Measurements from ENCODE around the gene LRP8. TPM values are rescaled to one million over a fixed set of nuclear protein-coding genes. Genes with fewer than 3 reads are reported as not detected.

The LRP8 gene
- total and polyA plus RNA-seq, 2 experiments from 2014 or later, result 27.8 to 71.1 TPM

DNA sequence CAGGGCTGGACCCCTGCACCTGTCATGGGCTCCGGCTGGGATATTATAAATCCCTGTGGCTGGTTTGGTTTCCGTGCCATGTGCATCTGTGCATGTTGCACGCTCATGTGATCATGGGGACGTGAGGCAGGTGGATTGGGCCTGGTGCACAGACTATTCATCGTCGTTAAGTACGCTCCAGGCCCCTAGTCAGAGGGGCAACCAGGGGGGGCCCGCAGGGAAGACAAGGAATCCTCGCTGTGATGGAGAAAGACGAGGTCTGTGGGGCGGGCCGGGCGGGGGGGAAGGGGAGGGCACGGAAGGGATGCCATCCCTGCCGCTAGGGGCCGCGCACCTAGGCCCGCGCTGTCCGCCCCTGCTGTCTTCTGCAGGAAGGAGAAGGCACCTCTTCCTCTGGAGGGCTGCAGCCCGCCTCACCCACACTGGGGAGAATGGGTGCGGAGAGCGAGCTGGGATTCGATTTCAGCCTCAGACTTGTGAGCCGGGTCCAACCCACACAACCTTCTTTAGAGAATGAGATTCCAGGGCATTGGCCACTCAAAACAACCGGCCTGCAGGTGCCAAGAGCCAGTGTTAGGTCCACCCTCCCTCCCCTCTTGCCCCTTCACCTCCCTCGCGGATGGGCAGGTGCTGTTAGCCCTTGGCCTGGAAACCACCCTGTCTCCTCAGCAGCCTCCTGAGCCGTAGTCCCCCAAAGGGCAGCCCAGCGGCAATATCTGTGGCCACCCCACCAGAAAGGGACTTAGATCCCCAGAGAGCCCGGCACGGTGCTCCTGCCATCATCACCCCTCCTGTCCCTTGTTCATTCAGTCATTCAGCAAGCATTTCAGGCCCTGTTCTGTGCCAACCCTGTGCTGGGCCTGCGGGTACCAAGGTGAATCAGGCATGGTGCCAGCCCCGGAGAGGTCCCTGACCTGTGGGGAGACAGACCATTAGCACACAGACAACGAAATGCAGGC lies 950 bp upstream of the LRP8 start:
- Mint-ChIP-seq H3K4me3 (peak overlapping the region; percentile 97), H3K9me3 (no peaks in the 10 kb centered on the region; the same call in 2 of the 3 replicates), H3K4me1 (peaks cover 25% of the 10 kb centered on the region), H3K36me3 (ENCODE audit: low read depth) (peaks cover 38% of the 10 kb centered on the region), H3K27me3 (ENCODE audit: insufficient read depth, low read depth, poor library complexity) (peaks cover 23% of the 10 kb centered on the region), H3K27ac (no peak overlapping the region)
- TF ChIP-seq, protein P1, sequence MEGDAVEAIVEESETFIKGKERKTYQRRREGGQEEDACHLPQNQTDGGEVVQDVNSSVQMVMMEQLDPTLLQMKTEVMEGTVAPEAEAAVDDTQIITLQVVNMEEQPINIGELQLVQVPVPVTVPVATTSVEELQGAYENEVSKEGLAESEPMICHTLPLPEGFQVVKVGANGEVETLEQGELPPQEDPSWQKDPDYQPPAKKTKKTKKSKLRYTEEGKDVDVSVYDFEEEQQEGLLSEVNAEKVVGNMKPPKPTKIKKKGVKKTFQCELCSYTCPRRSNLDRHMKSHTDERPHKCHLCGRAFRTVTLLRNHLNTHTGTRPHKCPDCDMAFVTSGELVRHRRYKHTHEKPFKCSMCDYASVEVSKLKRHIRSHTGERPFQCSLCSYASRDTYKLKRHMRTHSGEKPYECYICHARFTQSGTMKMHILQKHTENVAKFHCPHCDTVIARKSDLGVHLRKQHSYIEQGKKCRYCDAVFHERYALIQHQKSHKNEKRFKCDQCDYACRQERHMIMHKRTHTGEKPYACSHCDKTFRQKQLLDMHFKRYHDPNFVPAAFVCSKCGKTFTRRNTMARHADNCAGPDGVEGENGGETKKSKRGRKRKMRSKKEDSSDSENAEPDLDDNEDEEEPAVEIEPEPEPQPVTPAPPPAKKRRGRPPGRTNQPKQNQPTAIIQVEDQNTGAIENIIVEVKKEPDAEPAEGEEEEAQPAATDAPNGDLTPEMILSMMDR (conservative IDR thresholded peaks at IDR 0.05; ENCODE audit: low read depth in 2 of 2), result peak in 1 of 2 experiments; percentile 68; a peak in 2 of 4 replicates
- TF ChIP-seq NANOG (IDR thresholded peaks at IDR 0.05; ENCODE audit: borderline replicate concordance), result no peak
- Histone ChIP-seq H3K4me2 (peak overlapping the region; percentile 96), H3F3A (replicated peaks; ENCODE audit: low read depth) (0 out of 2 replicates have a peak, but pooled peaks cover 2% of the 10 kb centered on the region), H3K4me1 (ENCODE audit: insufficient read depth) (peaks cover 11% of the 10 kb centered on the region), H3K36me3 (ENCODE audit: insufficient read depth) (peaks cover 15% of the 10 kb centered on the region), H3K79me2 (replicated peaks; ENCODE audit: insufficient read depth) (peaks cover 24% of the 10 kb centered on the region), H4K20me1 (replicated peaks; ENCODE audit: insufficient read depth) (peaks cover 12% of the 10 kb centered on the region), H3K27ac (ENCODE audit: low read depth) (no peak overlapping the region), H3K9me2 (ENCODE audit: insufficient read depth) (no peaks in the 10 kb centered on the region), H3K4me3 (peak overlapping the region; percentile 92), H3K27me3 (ENCODE audit: insufficient read depth) (no peaks in the 10 kb centered on the region), H2AFZ (peak overlapping the region; percentile 86; the same call in 1 of the 2 replicates)
- peak; percentile 74 for DNase-seq (ENCODE audit: low spot score)
- peak; percentile 37 for ATAC-seq

DNA sequence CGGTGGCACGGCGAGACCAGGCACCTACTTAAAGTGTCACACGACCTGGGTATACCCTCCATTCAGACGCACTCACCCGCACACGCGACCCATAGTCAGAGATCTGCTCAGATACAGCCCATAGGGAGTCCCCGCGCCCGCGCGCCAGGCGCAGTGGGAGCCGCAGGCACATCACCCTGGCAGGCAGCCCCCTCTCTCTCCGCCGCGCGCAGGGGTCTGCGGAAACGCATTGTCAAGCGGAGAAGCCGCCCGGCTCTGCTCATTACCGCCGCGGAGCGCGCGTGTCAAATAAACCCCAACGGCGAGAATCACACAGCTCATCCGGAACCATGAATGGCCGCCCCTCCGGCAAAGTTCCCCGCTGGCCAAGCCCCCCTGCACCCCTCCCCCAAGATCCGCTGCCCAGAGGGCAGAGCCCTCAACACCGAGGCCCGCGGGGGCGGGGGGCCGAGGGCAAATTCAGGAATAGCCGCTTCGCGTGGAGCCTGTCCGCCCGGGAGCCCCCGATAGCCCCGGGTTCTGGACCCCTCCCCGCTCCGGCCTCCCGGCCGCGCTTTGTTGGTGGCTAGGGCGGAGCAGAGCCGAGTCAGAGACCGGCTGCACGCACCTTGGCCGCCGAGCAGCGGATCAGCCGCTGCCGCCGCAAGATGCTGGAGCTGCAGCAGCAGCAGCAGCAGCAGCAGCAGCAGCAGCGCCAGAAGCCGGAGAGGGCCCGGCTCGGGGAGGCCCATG lies 522 bp downstream of the LRP8 start:
- H3K4me2 ChIP-seq, result peak overlapping the region; percentile 98
- H3K27ac Mint-ChIP-seq, result peak overlapping the region; percentile 97
- H3K4me3 Mint-ChIP-seq, result peak overlapping the region; percentile 94
- peaks cover 39% of the 10 kb centered on the region for H3K79me2 ChIP-seq (replicated peaks; ENCODE audit: insufficient read depth)
- H4K20me1 ChIP-seq (replicated peaks; ENCODE audit: insufficient read depth), result peaks cover 19% of the 10 kb centered on the region
- H3K27ac ChIP-seq (ENCODE audit: low read depth), result peak overlapping the region; percentile 94
- ATAC-seq (peak; percentile 9), DNase-seq (ENCODE audit: low spot score) (peak; percentile 60)
- H3K4me1 ChIP-seq (ENCODE audit: insufficient read depth), result peaks cover 11% of the 10 kb centered on the region
- H3K36me3 Mint-ChIP-seq (ENCODE audit: low read depth), result peaks cover 50% of the 10 kb centered on the region
- H3F3A ChIP-seq (replicated peaks; ENCODE audit: low read depth), result 0 out of 2 replicates have a peak, but pooled peaks cover 2% of the 10 kb centered on the region
- no peaks in the 10 kb centered on the region; the same call in 2 of the 3 replicates for H3K9me3 Mint-ChIP-seq
- H3K27me3 ChIP-seq (ENCODE audit: insufficient read depth), result no peaks in the 10 kb centered on the region
- peak overlapping the region; percentile 66; the same call in 1 of the 2 replicates for H2AFZ ChIP-seq
- no peaks in the 10 kb centered on the region for H3K9me2 ChIP-seq (ENCODE audit: insufficient read depth)
- peaks cover 17% of the 10 kb centered on the region for H3K36me3 ChIP-seq (ENCODE audit: insufficient read depth)
- H3K27me3 Mint-ChIP-seq (ENCODE audit: insufficient read depth, low read depth, poor library complexity), result peaks cover 25% of the 10 kb centered on the region
- peaks cover 37% of the 10 kb centered on the region for H3K4me1 Mint-ChIP-seq
- peak overlapping the region; percentile 97 for H3K4me3 ChIP-seq
- TF ChIP-seq POLR2AphosphoS5 (IDR thresholded peaks at IDR 0.05; ENCODE audit: low read depth) (no peak; the same call in 1 of the 2 replicates), ZNF114 (CRISPR knock-in tag; IDR thresholded peaks at IDR 0.05) (no peak), NANOG (IDR thresholded peaks at IDR 0.05; ENCODE audit: borderline replicate concordance) (no peak), ZNF331 (CRISPR knock-in tag; IDR thresholded peaks at IDR 0.05; ENCODE audit: low read depth) (no peak), EZH2 (IDR thresholded peaks at IDR 0.05; ENCODE audit: low read depth, unreplicated experiment) (no peak), JUNB (IDR thresholded peaks at IDR 0.05; ENCODE audit: unreplicated experiment) (no peak), CREB1 (CRISPR knock-in tag; IDR thresholded peaks at IDR 0.05; ENCODE audit: low read depth) (no peak)
- TF ChIP-seq, protein P2, sequence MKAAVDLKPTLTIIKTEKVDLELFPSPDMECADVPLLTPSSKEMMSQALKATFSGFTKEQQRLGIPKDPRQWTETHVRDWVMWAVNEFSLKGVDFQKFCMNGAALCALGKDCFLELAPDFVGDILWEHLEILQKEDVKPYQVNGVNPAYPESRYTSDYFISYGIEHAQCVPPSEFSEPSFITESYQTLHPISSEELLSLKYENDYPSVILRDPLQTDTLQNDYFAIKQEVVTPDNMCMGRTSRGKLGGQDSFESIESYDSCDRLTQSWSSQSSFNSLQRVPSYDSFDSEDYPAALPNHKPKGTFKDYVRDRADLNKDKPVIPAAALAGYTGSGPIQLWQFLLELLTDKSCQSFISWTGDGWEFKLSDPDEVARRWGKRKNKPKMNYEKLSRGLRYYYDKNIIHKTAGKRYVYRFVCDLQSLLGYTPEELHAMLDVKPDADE (IDR thresholded peaks at IDR 0.05), result no peak
- TF ChIP-seq, protein P3, sequence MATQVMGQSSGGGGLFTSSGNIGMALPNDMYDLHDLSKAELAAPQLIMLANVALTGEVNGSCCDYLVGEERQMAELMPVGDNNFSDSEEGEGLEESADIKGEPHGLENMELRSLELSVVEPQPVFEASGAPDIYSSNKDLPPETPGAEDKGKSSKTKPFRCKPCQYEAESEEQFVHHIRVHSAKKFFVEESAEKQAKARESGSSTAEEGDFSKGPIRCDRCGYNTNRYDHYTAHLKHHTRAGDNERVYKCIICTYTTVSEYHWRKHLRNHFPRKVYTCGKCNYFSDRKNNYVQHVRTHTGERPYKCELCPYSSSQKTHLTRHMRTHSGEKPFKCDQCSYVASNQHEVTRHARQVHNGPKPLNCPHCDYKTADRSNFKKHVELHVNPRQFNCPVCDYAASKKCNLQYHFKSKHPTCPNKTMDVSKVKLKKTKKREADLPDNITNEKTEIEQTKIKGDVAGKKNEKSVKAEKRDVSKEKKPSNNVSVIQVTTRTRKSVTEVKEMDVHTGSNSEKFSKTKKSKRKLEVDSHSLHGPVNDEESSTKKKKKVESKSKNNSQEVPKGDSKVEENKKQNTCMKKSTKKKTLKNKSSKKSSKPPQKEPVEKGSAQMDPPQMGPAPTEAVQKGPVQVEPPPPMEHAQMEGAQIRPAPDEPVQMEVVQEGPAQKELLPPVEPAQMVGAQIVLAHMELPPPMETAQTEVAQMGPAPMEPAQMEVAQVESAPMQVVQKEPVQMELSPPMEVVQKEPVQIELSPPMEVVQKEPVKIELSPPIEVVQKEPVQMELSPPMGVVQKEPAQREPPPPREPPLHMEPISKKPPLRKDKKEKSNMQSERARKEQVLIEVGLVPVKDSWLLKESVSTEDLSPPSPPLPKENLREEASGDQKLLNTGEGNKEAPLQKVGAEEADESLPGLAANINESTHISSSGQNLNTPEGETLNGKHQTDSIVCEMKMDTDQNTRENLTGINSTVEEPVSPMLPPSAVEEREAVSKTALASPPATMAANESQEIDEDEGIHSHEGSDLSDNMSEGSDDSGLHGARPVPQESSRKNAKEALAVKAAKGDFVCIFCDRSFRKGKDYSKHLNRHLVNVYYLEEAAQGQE (IDR thresholded peaks at IDR 0.05; ENCODE audit: unreplicated experiment), result no peak
